Naive B cell (primary cell): ENCODE measurements around the gene POLR1E. TPM values are rescaled to one million over a fixed set of nuclear protein-coding genes. Genes with fewer than 3 reads are reported as not detected.
"Not testable (repeated sequence)": the region's sequence is repeated elsewhere in the genome, so short reads cannot be mapped to it uniquely, and the experiment has no call there.

ENCODE experiments used
- ATAC-seq, 2 donors: fragments of 150-1000 bp; cut with Tn5 transposase; 2 replicates each; pipeline ENCODE4 v1.10.0; 2021; ENCODE audit warnings: low read depth in 2 of 2, mild to moderate bottlenecking in 2 of 2, moderate library complexity in 2 of 2
- DNase-seq: peaks from one replicate; pipeline ENCODE4 v3.0.0; 2022
- H3K27ac Mint-ChIP-seq, 6 donors: one replicate each; pipeline ENCODE4 v1.8.0; 2020 to 2022; ENCODE audit warnings: mild to moderate bottlenecking in 6 of 6, mixed read lengths in 6 of 6, moderate library complexity in 5 of 6, inconsistent platforms in 2 of 6
- H3K27me3 Mint-ChIP-seq, 3 donors: one replicate each; pipeline ENCODE4 v1.8.0; 2021 to 2022; ENCODE audit warnings: mixed read lengths in 3 of 3, mild to moderate bottlenecking in 1 of 3
- H3K36me3 Mint-ChIP-seq, 2 donors: one replicate each; pipeline ENCODE4 v1.8.0; 2020 to 2022; ENCODE audit warnings: mixed read lengths in 2 of 2, inconsistent platforms in 1 of 2, mild to moderate bottlenecking in 1 of 2
- H3K4me1 Mint-ChIP-seq, 3 donors: one replicate each; pipeline ENCODE4 v1.8.0; 2020 to 2022; ENCODE audit warnings: mixed read lengths in 3 of 3, inconsistent platforms in 1 of 3, mild to moderate bottlenecking in 1 of 3, moderate library complexity in 1 of 3
- H3K4me3 Mint-ChIP-seq, 8 donors: one replicate each; pipeline ENCODE4 v1.8.0; 2020 to 2022; ENCODE audit warnings: mild to moderate bottlenecking in 8 of 8, mixed read lengths in 8 of 8, moderate library complexity in 8 of 8, inconsistent platforms in 2 of 8
- H3K9me3 Mint-ChIP-seq, 7 donors: one replicate each; pipeline ENCODE4 v1.8.0; 2020 to 2022; ENCODE audit warnings: mixed read lengths in 7 of 7, mild to moderate bottlenecking in 5 of 7, inconsistent platforms in 2 of 7, moderate library complexity in 1 of 7
- polyA plus RNA-seq, 6 donors: library from polyadenylated mRNA; unstranded; fragments of 300-500 nt; fragmentation: Illumina TruSeq; gene quantifications; one replicate each; pipeline ENCODE4 v1.2.3, GENCODE V29; 2021; ENCODE audit warnings: low read depth in 6 of 6

POLR1E gene
- polyA plus RNA-seq, 6 donors from 2014 or later, result 5.5 to 15.8 (median 10.4) TPM

- ATAC-seq (no peak), DNase-seq (no peak)
- Mint-ChIP-seq H3K27me3 (no peaks in the 10 kb centered on the region), H3K36me3 (no peaks in the 10 kb centered on the region), H3K27ac (no peak overlapping the region), H3K4me1 (peaks cover 9 to 19% (median 14%) of the 10 kb centered on the region in 3 donors), H3K9me3 (no peaks in the 10 kb centered on the region), H3K4me3 (no peak overlapping the region)
These were observed 26.7 kb downstream of the POLR1E start for GRCh38 chr9:37512437-37512836.

GRCh38 chr9:37514415-37514814, 28.7 kb downstream of the POLR1E start:
- H3K9me3 Mint-ChIP-seq, H3K27me3 Mint-ChIP-seq, H3K4me3 Mint-ChIP-seq, ATAC-seq, H3K36me3 Mint-ChIP-seq, H3K27ac Mint-ChIP-seq, H3K4me1 Mint-ChIP-seq, DNase-seq: not testable (repeated sequence)

DNA sequence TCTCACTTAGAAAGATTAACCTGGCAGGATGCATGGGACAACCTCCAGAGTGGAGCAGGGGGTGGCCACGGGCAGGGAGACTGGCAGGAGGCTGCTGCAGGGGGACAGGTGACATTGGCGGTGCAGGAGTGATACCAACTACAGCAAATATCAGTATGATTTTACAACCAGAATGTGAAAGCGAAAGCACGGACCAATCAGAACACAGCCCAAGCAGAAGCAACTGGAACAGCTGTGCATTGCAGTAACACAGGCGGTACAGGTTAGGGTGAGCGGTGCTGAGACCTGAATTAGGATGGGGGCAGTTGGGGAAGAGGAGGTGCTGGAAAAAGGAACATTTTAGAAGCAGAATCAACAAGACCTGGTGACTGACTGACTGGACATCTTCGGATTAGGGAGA, 29.3 kb downstream of the POLR1E start:
- Mint-ChIP-seq H3K27ac (no peak overlapping the region), H3K4me3 (no peak overlapping the region), H3K36me3 (peaks cover 0 to 10% of the 10 kb centered on the region in 2 donors), H3K4me1 (peaks cover 5 to 9% (median 6%) of the 10 kb centered on the region in 3 donors), H3K27me3 (no peaks in the 10 kb centered on the region), H3K9me3 (peaks cover 0 to 2% (median 0%) of the 10 kb centered on the region in 7 donors)
- no peak for ATAC-seq
- DNase-seq, result no peak

DNA sequence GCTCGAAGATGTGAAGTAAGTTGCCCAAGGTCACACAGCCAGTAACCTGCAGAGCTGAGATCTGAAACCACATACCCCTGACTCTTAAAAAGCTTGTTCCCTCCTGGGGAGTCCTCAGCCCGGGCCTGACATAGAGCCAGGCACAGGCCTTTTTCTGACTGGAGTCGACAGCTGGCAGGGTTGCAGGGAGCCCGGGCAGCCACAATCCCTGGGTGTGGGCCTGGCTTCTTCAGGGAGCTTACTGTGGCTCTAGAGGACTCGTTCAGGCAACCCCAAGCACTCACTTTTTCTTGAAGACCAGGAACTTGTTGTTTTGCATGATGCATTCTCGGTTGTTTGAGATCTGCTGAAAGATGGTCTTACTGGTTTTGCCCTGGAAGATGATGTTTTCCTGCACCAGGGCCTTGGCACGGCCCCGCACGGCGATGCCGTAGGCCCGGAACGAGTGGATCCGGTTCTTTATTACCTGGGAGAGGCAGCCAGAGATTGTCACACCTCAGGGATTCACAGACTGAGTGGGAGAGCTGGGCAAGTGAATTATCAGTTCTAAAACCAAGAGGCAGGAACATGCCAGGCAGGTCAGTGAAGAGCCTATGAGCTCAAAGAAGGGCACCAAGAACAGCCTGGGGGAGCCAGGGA, 30.0 kb downstream of the POLR1E start:
- Mint-ChIP-seq H3K4me3 (peak overlapping the region in 1 of 8 donors; percentile 37), H3K4me1 (peaks cover 6 to 9% (median 6%) of the 10 kb centered on the region in 3 donors), H3K36me3 (peaks cover 3 to 14% of the 10 kb centered on the region in 2 donors), H3K27ac (peak overlapping the region in 4 of 6 donors; percentile 24 to 72 (median 48)), H3K9me3 (peaks cover 0 to 2% (median 0%) of the 10 kb centered on the region in 7 donors), H3K27me3 (no peaks in the 10 kb centered on the region)
- DNase-seq (no peak), ATAC-seq (no peak)

GRCh38 chr9:37517923-37518322, 32.2 kb downstream of the POLR1E start:
- Mint-ChIP-seq H3K27me3 (no peaks in the 10 kb centered on the region), H3K36me3 (peaks cover 7 to 19% of the 10 kb centered on the region in 2 donors), H3K27ac (no peak overlapping the region), H3K4me1 (peaks cover 0 to 4% (median 0%) of the 10 kb centered on the region in 3 donors), H3K9me3 (peaks cover 0 to 2% (median 0%) of the 10 kb centered on the region in 7 donors), H3K4me3 (no peak overlapping the region)
- no peak for ATAC-seq
- no peak for DNase-seq

DNA sequence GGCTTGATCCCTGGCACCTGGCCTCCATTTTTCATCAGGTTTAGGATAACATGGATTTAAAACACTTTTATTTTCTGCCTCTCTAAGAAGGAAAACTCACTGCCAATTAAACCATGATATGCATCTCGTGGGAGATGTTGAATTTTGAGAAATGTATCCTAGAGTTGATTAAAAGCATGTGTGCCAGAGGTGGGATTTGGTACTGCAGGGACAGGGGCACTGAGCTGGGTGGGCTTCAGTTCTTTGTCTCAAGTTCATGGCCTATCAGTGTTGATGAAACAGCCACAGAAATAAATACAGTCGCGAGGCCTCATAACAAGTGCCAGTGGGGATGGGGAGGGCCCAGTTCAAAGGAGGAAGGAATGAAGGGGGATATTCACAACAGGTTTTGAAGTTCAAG, 34.9 kb downstream of the POLR1E start:
- peaks cover 0 to 2% (median 0%) of the 10 kb centered on the region in 7 donors for H3K9me3 Mint-ChIP-seq
- no peaks in the 10 kb centered on the region for H3K27me3 Mint-ChIP-seq
- peaks cover 18 to 33% of the 10 kb centered on the region in 2 donors for H3K36me3 Mint-ChIP-seq
- ATAC-seq (no peak), DNase-seq (no peak)
- no peak overlapping the region for H3K27ac Mint-ChIP-seq
- H3K4me3 Mint-ChIP-seq, result no peak overlapping the region
- peaks cover 0 to 4% (median 0%) of the 10 kb centered on the region in 3 donors for H3K4me1 Mint-ChIP-seq

GRCh38 chr9:37521111-37521510, 35.4 kb downstream of the POLR1E start:
- DNase-seq (no peak), ATAC-seq (no peak)
- peaks cover 0 to 2% (median 0%) of the 10 kb centered on the region in 7 donors for H3K9me3 Mint-ChIP-seq
- H3K27ac Mint-ChIP-seq, result no peak overlapping the region
- no peak overlapping the region for H3K4me3 Mint-ChIP-seq
- H3K36me3 Mint-ChIP-seq, result peaks cover 22 to 33% of the 10 kb centered on the region in 2 donors
- no peaks in the 10 kb centered on the region for H3K27me3 Mint-ChIP-seq
- H3K4me1 Mint-ChIP-seq, result peaks cover 0 to 4% (median 0%) of the 10 kb centered on the region in 3 donors

DNA sequence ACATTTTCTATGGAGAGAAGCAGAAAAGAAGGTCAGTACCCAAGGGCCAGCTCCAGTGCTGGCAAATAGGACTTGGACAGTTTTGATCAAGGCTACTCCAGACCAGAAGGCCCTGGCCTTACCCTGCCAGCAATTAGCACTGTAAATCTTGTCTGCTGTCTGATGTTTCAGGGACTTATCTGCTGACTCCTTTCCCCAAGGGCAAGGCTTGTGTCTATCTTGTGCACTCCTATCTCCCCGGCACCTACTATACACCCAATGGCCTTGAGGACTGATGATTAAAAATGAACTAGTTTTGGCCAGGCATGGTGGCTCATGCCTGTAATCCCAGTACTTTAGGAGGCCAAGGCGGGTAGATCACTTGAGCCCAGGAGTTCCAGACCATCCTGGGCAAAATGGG, 37.2 kb downstream of the POLR1E start:
- Mint-ChIP-seq H3K4me3 (no peak overlapping the region), H3K27ac (no peak overlapping the region), H3K9me3 (peaks cover 0 to 2% (median 0%) of the 10 kb centered on the region in 7 donors), H3K36me3 (peaks cover 22 to 43% of the 10 kb centered on the region in 2 donors), H3K27me3 (no peaks in the 10 kb centered on the region), H3K4me1 (peaks cover 0 to 4% (median under 1%) of the 10 kb centered on the region in 3 donors)
- no peak for ATAC-seq
- DNase-seq, result no peak

DNA sequence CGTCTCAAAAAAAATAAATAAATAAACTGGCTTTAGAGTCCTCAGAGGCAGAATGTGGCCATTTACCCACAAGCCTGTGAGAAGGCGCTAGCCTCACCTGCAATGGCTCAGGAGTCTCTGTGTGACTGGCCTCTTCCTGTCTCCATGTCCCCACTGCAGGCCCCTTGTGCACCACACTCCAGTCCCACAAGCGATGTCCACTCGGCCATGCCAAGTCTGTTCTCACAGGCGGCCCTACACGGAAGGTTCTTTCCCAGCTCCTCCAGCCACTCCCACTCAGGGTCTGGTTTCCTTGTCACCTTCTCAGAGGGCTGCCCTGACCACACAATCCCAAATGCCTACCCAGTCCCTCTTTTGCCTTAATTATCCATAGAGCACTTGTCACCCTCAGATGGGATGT, 38.2 kb downstream of the POLR1E start:
- Mint-ChIP-seq H3K4me3 (no peak overlapping the region), H3K4me1 (peaks cover 3 to 10% (median 6%) of the 10 kb centered on the region in 3 donors), H3K9me3 (peaks cover 0 to 2% (median 0%) of the 10 kb centered on the region in 7 donors), H3K27me3 (no peaks in the 10 kb centered on the region), H3K27ac (peak overlapping the region in 1 of 6 donors; percentile 80), H3K36me3 (peaks cover 22 to 47% of the 10 kb centered on the region in 2 donors)
- no peak for ATAC-seq
- DNase-seq, result no peak

GRCh38 chr9:37528652-37529471, 43.1 kb downstream of the POLR1E start:
- H3K9me3 Mint-ChIP-seq, result peaks cover 0 to 2% (median 0%) of the 10 kb centered on the region in 7 donors
- H3K27ac Mint-ChIP-seq, result peak overlapping the region in 3 of 6 donors; percentile 13 to 89 (median 84)
- peak overlapping the region in 1 of 8 donors; percentile 60 for H3K4me3 Mint-ChIP-seq
- H3K27me3 Mint-ChIP-seq, result no peaks in the 10 kb centered on the region
- DNase-seq, result peak; percentile 32
- ATAC-seq, result peak; percentile 80 to 85
- H3K36me3 Mint-ChIP-seq, result peaks cover 23 to 31% of the 10 kb centered on the region in 2 donors
- peaks cover 4 to 15% (median 8%) of the 10 kb centered on the region in 3 donors for H3K4me1 Mint-ChIP-seq

DNA sequence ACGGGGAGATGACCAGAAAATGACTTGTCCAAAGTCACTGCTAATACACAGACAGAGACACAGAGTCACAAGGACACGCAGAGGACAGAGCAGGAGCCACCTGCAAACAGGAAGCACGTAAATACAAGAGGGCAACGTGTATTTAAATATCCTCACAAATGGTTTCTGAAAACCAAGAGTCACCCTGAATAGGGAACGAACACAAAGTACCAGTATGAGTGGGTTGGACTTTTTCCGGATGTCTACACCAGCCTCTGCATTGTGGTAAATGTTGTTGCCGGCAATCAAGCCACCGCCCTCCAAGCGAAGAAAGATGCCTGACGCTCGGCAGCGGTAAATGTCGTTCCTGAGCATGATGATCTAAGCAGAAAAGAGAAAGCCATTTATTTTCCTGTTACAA, 46.0 kb downstream of the POLR1E start:
- peaks cover 13 to 18% of the 10 kb centered on the region in 2 donors for H3K36me3 Mint-ChIP-seq
- ATAC-seq (peak; percentile 65 to 74), DNase-seq (no peak)

DNA sequence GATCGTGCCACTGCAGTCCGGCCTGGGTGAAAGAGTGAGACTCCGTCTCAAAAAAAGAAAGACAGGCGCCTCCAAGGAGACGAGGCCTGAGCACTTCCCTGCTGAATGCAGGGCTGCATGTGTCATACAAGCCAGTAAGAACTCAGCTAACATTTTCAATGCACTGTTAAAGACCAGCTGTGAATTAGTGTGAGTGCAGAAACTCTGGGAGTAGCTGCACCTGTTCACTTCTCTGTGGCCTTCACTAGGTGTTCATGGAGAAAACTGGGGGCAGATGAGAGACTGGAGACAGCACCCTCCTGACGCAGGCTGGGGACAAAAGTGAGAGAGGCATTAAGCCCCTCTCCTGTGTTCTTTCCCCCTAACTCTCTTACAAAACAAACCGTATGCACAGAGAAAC, 48.7 kb downstream of the POLR1E start:
- Mint-ChIP-seq H3K27me3 (no peaks in the 10 kb centered on the region), H3K9me3 (no peaks in the 10 kb centered on the region), H3K36me3 (peaks cover 0 to 23% of the 10 kb centered on the region in 2 donors), H3K4me3 (no peak overlapping the region), H3K4me1 (peaks cover 0 to 5% (median under 1%) of the 10 kb centered on the region in 3 donors), H3K27ac (peak overlapping the region in 1 of 6 donors; percentile 65)
- ATAC-seq, result no peak
- DNase-seq, result no peak

More for the DNA sequence above, 46.0 kb downstream of the POLR1E start:
- Mint-ChIP-seq H3K27ac (peak overlapping the region in 4 of 6 donors; percentile 16 to 85 (median 48)), H3K4me1 (peaks cover 4 to 15% (median 8%) of the 10 kb centered on the region in 3 donors), H3K4me3 (peak overlapping the region in 1 of 8 donors; percentile 27), H3K9me3 (peaks cover 0 to 2% (median 0%) of the 10 kb centered on the region in 7 donors), H3K27me3 (no peaks in the 10 kb centered on the region)

- no peak for DNase-seq
- peaks cover 4 to 10% (median 5%) of the 10 kb centered on the region in 3 donors for H3K4me1 Mint-ChIP-seq
- H3K4me3 Mint-ChIP-seq, result no peak overlapping the region
- no peaks in the 10 kb centered on the region for H3K9me3 Mint-ChIP-seq
- peak overlapping the region in 1 of 6 donors; percentile 65 for H3K27ac Mint-ChIP-seq
- peaks cover 0 to 23% of the 10 kb centered on the region in 2 donors for H3K36me3 Mint-ChIP-seq
- H3K27me3 Mint-ChIP-seq, result no peaks in the 10 kb centered on the region
- ATAC-seq, result no peak
These were observed 49.2 kb downstream of the POLR1E start for GRCh38 chr9:37534901-37535300.
